ENCODE data around the gene IL27RA.

IL27RA gene

DNA sequence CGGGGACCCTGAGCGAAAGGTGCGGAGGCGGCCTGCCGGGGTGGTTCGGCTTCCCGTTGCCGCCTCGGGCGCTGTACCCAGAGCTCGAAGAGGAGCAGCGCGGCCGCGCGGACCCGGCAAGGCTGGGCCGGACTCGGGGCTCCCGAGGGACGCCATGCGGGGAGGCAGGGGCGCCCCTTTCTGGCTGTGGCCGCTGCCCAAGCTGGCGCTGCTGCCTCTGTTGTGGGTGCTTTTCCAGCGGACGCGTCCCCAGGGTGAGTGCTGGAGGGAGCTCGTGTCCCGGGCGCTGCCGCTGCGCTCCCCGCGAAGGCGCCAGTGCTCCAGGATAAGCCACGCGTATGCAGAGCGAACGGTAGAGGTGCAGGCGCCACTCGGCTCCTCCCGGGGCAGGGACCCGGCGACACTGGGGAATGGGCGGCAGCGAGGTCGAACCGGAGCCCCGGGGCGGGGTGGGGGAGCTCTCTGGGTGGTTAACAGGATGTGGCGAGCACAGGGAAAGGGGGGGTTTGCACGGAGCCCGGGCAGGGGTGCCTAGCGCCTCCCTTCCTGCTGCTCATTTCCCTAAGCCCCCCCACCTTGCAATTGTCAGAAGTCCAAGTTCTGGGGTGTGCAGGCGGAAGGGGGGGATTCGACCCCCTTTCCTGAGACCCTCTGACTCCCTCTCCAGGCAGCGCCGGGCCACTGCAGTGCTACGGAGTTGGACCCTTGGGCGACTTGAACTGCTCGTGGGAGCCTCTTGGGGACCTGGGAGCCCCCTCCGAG is at the start of gene IL27RA:
Gene IL27RA (plus strand): TSS at position 44 of the 762 bp plus-strand sequence. CDS start 111 bp downstream, at position 155.
- peak; percentile 21 for DNase-seq

DNA sequence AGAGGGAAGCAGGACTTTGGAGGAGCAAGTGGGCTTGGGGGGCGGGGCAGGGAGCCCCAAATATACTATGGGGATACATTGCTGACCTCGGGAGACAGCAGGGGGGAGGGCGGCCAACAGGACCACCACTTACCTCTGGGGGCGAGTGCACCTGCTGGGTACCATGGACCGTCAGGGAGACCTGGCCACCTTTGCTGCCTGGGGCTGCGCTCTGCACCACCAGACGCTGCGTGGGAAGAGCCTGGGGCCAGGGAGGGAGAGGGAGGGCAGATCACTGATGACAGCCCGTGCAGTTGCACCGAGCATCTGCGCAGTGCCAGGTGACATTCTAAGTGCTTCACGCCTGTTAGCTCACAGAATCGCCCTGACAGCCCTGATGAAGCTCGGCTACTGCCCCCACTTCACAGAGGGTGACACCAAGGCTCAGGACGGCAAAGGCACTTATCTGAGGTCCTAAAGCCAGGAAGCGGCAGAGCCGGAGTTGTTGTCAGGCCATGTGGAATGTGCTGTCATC is 49.5 kb upstream of the IL27RA start:
- DNase-seq, result no peak

DNA sequence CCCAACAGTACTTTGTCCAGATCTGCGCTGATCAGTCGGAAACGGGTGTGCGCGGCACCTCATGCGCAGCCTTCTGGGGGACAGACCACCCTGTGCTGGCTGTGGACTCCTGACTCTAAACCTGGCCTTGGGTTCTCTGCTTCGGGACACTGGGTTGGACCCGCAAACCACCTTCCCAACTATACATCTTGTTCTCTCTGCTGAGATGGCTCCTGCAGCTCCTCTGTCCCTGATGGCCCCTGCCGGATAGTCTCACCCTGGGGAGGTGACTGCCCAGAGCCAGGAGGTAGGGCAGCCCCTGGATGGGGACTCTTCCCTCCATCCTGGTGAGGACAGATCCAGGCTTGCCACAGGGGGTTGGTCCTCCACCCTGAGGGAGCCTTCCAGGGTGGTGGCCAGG is 48.8 kb upstream of the IL27RA start:
- no peak for DNase-seq

DNA sequence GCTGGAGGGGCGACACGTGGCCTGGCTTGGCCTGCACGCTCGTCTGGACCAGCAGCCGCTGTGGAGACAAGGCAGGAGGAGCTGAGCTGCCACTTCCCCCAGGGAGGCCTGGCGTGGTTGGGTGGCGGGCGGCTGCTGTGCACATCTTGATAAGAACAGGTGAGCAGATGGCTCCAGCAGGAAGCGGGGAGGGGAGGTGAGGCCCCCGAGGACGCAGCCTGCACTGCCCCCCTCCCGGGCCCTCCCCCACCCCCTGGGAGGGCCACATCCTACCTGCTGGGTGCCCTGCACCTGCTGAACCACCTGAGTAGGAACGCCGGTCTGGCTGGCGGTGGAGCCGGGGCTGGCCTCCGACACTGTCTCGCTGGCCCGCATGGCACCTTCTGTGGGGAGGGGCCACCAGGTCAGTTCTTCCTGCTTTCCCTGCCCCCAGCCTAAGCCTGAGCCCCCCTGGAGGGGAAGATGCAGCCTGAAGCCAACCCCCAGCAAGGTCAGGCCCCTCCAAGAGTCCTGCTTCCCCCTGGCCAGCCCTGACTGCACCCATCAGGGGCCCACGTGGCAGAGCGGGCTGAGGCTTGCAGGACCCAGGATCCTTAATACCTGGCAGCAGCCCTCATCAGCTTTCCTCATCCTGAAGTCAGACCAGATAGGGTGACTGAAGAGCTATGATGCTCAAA is 48.2 kb upstream of the IL27RA start:
- peak; percentile 72 for DNase-seq

DNA sequence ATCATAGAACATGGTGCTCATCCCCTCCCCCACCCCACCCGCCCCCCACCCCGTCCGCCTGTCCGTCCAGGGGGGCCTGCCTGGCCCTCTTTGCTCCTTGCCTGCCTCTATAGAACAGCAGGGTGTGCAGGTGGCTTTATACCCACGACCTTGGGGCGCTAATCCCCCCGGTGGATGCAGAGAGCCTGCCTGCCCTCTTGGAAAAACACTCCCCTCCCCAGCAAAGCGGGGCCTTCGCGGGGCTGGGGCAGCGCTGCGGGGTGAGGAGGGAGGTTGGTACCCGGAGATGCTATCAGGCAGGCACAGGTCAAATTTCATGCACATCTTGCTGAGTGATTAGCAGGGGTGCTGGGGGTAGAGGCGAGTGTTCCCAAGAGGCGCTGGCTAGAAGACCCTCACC is 47.4 kb upstream of the IL27RA start:
- no peak for DNase-seq

DNA sequence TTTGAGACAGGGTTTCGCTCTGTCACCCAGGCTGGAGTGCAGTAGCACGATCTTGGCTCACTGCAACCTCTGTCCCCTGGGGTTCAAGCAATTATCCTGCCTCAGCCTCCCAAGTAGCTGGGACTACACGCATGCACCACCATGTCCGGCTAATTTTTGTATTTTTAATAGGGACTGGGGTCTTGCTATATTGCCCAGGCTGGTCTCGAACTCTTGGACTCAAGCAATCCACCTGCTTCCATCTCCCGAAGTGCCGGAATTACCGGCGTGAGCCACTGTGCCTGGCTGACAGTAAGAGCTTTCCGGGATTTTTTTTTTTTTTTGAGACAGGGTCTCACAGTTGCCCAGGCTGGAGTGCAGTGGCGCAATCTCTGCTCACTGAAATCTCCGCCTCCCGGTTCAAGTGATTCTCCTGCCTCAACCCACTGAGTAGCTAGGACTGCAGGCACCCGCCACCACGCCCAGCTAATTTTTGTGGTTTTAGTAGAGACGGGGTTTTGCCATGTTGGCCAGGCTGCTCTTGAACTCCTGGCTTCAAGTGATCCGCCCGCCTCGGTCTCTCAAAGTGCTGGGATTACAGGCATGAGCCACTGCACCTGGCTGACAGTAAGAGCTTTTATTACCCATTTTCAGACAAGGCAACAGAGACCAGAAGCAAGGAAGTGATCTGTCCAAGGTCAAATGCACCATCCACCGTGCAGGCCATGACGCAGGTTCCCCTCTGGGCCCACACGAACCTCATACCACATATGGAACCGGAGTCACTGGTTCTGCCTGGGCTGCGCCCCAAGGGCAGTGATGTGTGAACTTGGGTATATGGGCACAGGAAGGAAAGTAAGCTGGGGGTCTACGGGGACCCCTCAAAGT is 46.5 kb upstream of the IL27RA start:
- DNase-seq, result no peak

DNA sequence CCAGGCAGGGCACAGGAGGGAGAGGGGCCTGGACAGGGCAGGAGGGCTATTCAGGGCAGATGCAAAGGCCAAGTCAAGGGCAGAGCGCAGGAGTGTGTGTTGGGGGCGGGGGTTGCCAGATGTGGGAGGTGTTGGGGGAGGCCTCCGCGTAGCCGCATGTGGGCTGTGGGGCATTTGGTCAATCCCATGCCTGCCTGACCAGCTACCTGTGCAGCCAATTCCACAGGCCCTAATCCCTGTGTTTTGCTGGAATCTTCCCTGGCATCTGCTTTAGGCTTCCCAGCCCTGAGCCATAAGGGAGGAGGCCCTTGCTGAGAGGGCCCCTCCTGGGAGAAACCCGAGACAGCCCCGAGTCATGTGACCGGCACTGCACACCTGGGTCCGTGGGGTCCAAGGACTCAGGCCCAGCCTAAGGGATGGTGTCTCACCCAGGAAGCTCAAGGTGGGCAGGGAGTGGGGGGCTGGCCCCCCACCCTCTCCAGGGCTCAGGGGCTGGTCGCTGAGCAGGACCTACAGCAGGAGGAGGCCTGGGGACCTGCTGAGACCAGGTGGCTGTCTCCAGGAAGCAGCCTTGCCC is 45.7 kb upstream of the IL27RA start:
- DNase-seq, result peak; percentile 4

DNA sequence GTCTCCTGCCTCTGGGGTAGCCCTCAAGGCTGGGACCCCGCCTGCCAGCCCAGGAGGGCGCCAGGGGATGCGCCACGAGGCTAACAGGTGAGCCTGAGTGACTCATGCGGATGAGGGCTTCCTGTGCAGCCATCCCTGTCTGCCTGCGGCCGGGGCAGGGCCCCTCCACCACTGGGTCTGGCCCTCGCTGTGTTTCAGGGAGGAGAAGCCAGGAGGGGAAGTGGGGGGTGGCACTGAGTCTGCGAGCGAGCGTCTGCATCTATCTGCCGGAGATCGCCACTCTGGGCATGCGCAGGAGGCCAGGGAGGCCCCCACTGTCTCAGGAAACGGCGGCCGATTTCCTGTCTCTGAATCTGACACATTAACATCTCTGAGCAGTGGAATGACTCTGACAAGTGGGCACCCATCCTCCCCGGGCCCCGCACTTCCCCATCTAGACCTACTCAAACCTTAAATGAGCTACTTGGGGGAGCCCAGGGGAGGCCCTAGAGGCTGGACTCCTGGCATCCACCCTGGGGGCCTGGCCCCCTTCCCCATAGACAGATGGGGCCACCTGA is 45.1 kb upstream of the IL27RA start:
- peak; percentile 30 for DNase-seq

DNA sequence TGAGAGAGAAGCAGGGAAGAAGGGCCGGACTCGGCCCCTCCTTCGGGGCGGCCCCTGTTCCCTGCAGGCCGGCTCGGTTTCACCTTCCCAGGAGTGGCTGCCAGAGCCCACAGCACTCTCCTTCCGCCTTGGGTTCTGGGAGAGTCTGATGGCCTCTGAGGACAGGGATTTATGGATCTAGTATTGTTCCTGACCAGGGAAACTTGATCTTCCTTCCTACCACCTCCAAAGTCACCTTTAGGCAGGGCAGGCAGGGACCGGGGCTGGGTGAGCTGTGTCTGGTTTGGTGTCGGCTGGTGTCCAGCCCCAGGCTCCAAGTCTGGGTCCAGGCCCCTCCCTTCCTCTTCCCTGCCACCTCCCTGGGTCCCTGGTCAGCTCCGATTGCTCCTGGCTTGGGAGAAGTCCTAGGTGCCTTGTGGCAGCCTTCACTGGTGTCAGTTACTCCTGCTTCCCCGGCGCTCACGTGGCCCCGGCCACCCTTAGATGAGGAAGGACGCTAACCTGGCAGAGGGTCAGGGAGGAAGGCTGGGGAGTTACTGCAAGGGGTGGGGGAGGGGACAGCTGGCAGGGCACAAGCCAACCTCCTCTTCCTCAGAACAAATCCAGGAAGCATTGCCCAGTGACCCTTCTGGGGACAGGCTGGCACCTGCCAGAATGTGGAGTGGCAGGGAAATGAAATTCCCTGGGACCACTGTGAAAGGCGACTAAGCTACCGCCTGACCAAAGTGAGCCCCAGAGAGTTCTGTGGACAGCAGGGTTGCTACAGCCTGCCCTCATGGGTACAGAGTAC is 44.3 kb upstream of the IL27RA start:
- DNase-seq, result no peak

DNA sequence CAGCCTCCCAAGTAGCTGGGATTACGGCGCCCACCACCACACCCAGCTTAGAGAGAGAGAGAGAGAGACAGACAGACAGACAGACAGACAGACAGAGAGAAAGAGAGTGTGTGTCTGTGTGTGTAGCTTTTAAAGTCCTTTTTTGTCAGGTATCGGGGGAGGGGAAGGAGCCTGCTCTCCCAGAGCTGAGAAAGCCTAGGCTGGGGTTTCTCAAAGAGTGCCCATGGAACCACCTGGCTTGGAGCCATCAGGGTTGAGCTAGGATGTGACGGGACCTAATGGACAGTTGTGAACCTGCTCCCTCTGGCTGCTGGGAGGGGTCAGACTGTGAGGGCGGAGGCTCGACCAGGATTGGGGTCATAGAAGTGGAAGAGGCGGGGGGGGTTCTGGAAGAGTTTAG is 42.1 kb upstream of the IL27RA start:
- DNase-seq, result no peak

DNA sequence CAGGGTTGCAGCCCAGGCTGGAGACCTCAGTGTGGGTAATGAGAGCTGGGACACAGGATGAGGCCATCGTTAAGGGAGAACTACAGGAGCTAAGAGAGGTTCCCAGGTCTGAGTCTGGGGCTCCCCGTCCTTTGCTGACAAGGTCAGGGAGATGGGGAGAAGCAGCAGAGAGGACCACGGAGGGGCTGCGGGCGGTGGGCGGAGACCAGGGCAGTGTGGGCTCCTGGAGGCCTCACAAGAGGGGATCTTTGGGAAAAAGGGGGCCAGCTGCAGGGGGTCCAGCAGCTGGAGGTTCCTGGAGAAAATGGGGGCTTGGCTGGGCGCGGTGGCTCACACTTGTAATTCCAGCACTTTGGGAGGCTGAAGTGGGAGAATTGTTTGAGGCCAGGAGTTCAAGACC is 41.5 kb upstream of the IL27RA start:
- no peak for DNase-seq

DNA sequence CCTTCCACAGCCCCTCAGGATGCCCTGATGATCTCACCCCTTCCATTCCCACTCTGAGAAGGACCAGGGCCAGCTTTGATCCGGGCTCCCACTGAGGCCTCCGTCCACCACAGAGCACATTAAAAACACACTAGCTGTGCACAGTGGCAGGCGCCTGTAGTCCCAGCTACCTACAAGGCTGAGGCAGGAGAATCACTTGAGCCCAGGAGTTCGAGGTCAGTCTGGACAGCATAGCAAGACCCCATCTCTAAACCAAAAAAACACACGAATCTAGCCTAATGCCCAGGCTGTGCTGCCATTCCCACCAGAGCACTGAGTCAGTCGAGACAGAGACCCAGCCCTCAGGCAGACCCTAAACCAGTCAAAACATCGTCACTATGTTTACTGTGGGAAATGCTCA is 39.5 kb upstream of the IL27RA start:
- DNase-seq, result no peak

DNA sequence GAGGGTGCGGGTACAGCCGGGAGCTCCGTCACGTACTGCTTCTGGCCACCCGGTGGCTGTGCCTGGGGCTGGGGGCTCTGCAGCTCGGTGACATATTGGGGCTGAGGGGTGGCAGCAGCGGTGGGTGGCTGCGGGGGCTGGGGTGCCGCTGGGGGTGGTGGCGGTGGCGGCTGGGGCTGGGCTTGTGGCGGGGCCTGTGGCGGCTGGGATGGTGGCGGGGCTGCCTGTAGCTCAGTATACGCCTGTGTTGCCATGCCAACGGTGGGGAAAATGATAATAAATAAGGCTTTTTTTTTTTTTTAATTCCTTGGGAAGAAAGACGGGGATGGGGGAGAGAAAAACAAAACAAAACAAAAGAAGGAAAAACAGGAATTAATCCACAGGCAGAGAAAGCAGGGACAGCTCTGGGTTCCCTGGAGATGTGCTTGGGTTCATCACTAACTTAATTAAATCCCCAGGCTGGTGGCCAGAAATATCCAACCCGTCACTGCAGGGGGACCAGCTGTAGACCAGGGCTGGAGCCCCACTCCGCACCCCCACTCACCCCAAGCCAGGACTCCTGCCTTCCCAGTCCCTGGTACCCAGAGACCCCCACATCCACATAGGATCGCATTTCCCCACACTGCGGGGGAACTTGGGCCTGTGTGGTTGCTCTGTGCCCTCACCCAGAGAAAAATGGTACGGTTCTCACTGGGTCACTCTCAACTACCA is 37.8 kb upstream of the IL27RA start:
- DNase-seq, result no peak

DNA sequence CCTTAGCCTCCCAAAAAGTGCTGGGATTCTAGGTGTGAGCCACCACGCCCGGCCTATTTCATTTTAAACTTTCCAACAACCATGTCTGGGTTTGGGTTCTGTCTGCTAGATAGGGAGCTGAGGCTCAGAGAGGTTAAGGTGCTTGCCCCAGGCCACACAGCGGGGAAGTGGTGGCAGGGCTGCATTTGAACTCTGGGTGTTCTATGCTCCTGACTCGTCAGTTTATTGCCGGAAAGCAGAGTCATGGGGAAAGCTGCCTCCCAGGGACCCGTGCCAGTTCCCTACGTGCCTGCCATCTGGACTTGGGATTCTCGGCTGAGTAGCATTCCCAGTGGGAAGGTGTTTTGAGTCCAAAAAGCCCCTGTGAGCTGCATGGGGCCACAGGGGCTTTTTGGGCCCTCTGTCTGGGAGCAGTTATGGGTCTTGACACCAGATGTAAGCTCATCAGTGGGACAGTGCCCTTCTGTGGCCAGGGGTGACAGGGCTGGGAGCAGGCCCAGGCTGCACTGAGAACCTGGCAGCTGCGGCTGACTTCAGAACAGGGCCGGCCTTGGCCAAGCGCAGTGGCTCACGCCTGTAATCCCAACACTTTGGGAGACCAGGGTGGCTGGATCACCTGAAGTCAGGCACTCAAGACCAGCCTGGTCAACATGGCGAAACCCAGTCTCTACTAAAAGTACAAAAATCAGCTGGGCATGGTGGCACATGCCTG is 36.4 kb upstream of the IL27RA start:
- DNase-seq, result no peak

DNA sequence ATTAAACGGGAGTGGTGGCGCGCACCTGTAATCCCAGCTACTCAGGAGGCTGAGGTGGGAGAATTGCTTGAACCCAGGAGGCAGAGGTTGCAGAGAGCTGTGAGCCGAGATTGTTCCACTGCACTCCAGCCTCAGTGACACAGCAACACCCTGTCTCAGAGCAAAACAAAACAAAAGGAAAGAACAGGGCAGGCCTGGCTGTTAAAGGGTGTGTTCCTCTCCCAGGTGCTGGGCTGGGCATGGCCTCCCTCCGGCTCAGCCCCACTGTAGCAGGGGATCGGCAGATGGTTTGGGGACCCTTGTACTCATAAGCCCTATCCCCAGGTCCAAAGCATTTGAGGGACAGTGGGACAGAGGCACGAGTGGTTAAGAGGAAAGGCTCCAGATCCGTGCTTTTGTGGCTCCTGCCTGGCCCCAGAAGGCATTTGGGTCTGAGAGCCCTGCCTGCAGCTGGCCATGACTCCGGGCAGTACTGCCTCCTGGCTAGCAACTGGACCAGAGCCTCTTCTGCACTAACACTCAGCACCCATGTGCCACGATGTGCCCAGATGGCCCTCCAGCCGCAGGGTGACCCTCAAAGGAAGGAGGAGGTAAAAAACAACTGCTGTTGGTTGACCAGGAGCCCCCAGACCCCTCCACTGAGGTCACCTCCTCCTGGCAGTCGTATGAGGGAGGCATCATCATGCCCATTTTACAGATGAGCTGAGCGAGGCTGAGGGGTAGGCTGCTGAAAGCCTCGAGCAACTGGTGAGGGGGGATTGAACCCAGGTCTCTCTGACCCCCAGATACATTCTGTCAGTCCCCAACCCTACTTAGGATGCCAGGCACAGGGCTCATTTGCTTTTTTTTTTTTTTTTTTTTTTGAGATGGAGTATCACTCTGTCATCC is 35.4 kb upstream of the IL27RA start:
- DNase-seq, result no peak

DNA sequence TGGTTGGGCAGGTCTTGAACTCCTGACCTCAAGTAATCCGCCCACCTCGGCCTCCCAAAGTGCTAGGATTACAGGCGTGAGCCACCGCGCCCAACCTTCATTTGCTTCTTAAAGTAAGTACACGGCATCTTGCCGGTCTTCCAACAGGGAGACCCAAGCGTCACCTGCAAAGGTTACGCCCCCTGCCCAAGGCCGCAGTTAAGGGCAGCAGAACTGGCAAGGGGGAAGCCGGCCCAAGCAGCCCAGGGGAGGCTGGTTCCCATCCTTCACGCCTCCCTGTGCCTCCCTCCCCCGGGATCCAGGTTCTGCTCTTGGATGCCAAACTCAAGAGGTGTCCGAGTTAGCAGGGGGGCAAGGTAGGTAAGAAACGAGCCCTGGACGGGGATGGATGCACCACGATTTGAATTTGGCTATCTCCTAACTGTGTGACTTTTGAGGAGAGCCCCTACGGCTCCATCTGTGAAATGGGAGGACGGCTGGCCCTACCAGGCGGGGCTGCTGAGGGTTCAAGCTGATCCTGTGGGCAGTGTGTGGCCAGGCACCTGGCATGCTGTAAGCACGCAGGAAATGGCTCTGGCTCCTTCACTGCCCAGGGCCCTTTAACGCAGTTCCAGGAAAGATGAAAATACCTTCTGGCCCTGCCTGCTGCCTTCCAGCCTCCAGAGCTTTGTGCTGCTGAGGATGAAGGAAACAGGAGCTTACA is 34.5 kb upstream of the IL27RA start:
- no peak for DNase-seq

DNA sequence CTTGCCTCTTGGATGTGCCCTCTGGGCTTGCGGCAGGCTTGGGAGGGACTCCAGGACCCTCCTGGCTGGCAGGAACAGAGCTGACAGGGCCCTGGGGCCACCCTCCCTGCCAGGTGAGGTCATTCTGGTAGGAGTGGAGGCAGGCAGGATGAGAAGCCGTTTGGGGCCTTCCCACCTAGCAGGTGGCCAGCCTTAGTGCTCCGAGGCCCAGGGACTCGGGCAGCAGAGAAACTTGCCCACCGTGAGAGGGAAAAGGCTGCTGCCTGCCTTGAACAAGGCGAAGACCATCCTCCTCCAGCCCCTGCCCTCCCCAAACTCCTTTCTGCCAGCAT is 34.0 kb upstream of the IL27RA start:
- no peak for DNase-seq

DNA sequence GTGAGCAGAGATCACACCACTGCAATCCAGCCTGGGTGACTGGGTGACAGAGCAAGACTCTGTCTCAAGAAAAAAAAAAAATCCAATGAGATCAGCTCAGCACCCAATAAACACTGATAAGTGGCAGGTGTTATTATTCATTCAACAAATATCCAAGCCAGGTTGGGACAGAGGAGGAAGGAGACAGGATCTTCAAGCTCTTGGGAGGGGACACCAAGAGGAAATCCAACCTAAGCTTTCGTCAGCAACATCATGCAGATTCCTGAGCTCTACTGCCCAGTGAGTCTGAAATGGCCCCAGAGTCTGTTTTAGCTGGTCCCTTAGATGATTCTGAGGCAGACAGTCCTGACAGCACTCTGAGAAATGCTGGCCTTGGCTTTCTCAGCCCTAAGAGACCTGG is 33.1 kb upstream of the IL27RA start:
- DNase-seq, result no peak

DNA sequence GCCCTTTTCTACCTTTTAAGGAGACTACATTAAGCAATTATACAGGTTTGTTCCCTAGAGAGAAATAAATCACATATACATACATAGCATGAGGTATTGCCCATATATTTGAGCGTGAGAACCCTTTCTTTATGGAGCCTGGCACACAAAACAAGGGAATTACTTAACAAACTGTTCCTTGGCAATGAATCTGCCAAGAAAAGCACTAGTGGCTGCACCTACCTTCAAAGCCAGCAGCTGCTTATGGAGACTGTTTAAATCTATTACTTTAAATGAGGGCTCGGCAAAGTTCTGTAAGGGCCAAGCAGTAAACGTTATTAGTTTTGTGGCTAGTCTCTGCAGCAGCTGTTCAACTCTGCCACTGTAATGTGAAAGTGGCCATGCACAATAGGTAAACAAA is 32.5 kb upstream of the IL27RA start:
- no peak for DNase-seq

Measured in NCI-H345 (cell line).